ENCODE results near the gene PCK1.

- TF ChIP-seq EZH2 (IDR thresholded peaks at IDR 0.05; ENCODE audit: low read depth) (no peak), CTCF (conservative IDR thresholded peaks at IDR 0.05) (no peak)
These were observed 6.7 kb downstream of the PCK1 start for GRCh38 chr20:57567471-57568079.

All from PC-9 (cell line).